PC-9 (cell line): ENCODE results near the gene CLRN2. TPM values are rescaled to one million over a fixed set of nuclear protein-coding genes. Genes with fewer than 3 reads are reported as not detected.

Experiments
- BruUV-seq: library from RNA; stranded (reverse); fragments of 400-500 nt; replicated peaks from 2 replicates; lab custom pipeline; 2021; lab: Mats Ljungman, UMichigan
- CTCF ChIA-PET: fragments of 300-600 bp; sonication (Branson Sonifier 250); formaldehyde crosslinking; loops from one replicate; lab custom pipeline; 2022; ENCODE audit warnings: antibody characterized with exemption; lab: Charles Lee
- POLR2A ChIA-PET: fragments of 300-600 bp; sonication (Branson Sonifier 250); formaldehyde crosslinking; loops from one replicate; lab custom pipeline; 2022; ENCODE audit warnings: antibody characterized with exemption; ENCODE audit not compliant: unreplicated experiment; lab: Charles Lee
- DNase-seq, 2 experiments: peaks; one replicate each; pipeline versions ENCODE4 v3.0.0 to v3.0.0-alpha.2; 2015 to 2022; ENCODE audit warnings: mixed read lengths in 1 of 2
- H2AFZ ChIP-seq: fragments of 200-600 bp; sonication (generic); 2 replicates; pipeline ENCODE4 v1.8.1; 2017; ENCODE audit warnings: antibody characterized with exemption
- H3F3A ChIP-seq: fragments of 200-600 bp; sonication (generic); 2 replicates; pipeline ENCODE4 v1.8.1; 2017; ENCODE audit warnings: antibody characterized with exemption, mild to moderate bottlenecking, low read depth; ENCODE audit not compliant: insufficient read depth
- H3K27ac ChIP-seq: fragments of 200-600 bp; sonication (generic); 2 replicates; pipeline ENCODE4 v1.6.1; 2016; ENCODE audit warnings: mixed run types
- H3K27me3 ChIP-seq: fragments of 200-600 bp; sonication (generic); 2 replicates; pipeline ENCODE4 v1.6.1; 2016; ENCODE audit warnings: low read depth, mixed run types; ENCODE audit not compliant: insufficient read depth
- H3K36me3 ChIP-seq: fragments of 200-600 bp; sonication (generic); 2 replicates; pipeline ENCODE4 v1.6.1; 2016; ENCODE audit warnings: low read depth, mixed run types
- H3K4me1 ChIP-seq: fragments of 200-600 bp; sonication (generic); replicated peaks from 2 replicates; pipeline ENCODE4 v1.6.1; 2016; ENCODE audit warnings: mixed run types; ENCODE audit not compliant: insufficient read depth
- H3K4me2 ChIP-seq: fragments of 200-600 bp; sonication (generic); 2 replicates; pipeline ENCODE4 v1.6.1; 2017; ENCODE audit warnings: mixed run types
- H3K4me3 ChIP-seq: fragments of 200-600 bp; sonication (generic); 2 replicates; pipeline ENCODE4 v1.6.1; 2016; ENCODE audit warnings: mixed run types
- H3K79me2 ChIP-seq: fragments of 200-600 bp; sonication (generic); 2 replicates; pipeline ENCODE4 v1.6.1; 2017; ENCODE audit warnings: low read depth, mixed run types
- H3K9me2 ChIP-seq: fragments of 200-600 bp; sonication (generic); 2 replicates; pipeline ENCODE4 v1.8.1; 2017; ENCODE audit warnings: mild to moderate bottlenecking; ENCODE audit not compliant: insufficient read depth
- H3K9me3 ChIP-seq: fragments of 200-600 bp; sonication (generic); 2 replicates; pipeline ENCODE4 v1.8.1; 2016; ENCODE audit warnings: low read depth; ENCODE audit not compliant: insufficient read depth
- H4K20me1 ChIP-seq: fragments of 200-600 bp; sonication (generic); 2 replicates; pipeline ENCODE4 v1.8.1; 2017; ENCODE audit not compliant: insufficient read depth
- CTCF ChIP-seq: fragments of 200-600 bp; sonication (generic); conservative IDR thresholded peaks from 2 replicates; pipeline ENCODE4 v1.6.1; 2017; ENCODE audit warnings: mixed run types, antibody characterized with exemption, mild to moderate bottlenecking, moderate library complexity
- EZH2 ChIP-seq: fragments of 200-600 bp; sonication (generic); IDR thresholded peaks from 2 replicates; pipeline ENCODE4 v1.8.0; 2017; ENCODE audit warnings: antibody characterized with exemption, low read depth
- intact Hi-C: fragments of 100-400 bp; cut with micrococcal nuclease; formaldehyde crosslinking; loops from one replicate; pipeline ENCODE4 v1.10.0; 2022; ENCODE audit not compliant: unreplicated experiment
- total RNA-seq: library from RNA; stranded (reverse); gene quantifications from 2 replicates; pipeline ENCODE4 v1.2.3, GENCODE V29; 2021

The CLRN2 gene
- total RNA-seq, 1 experiment from 2014 or later: not detected

- no TSS peak for BruUV-seq
- Histone ChIP-seq H3K4me2 (no peak overlapping the region), H3K9me3 (no peaks in the 10 kb centered on the region), H4K20me1 (no peaks in the 10 kb centered on the region), H3K27ac (no peak overlapping the region), H3K27me3 (no peaks in the 10 kb centered on the region), H3K79me2 (no peaks in the 10 kb centered on the region), H3K4me1 (0 out of 2 replicates have a peak, but pooled peaks cover 3% of the 10 kb centered on the region), H3K9me2 (no peaks in the 10 kb centered on the region), H3K4me3 (no peak overlapping the region), H3F3A (no peaks in the 10 kb centered on the region), H3K36me3 (no peaks in the 10 kb centered on the region), H2AFZ (no peak overlapping the region)
- POLR2A ChIA-PET: no interaction called here
- no peak for TF ChIP-seq CTCF
- TF ChIP-seq EZH2: no peak
- no peak for DNase-seq
- CTCF ChIA-PET: no interaction called here
- intact Hi-C loops: loop anchor here (5.0 kb wide), 1 partner anchor 822 kb away; no protein-coding TSS in a partner anchor
Measured at GRCh38 chr4:17544831-17545234, 29.9 kb downstream of the CLRN2 start.

- intact Hi-C loops: loop anchor here (5.0 kb wide), 1 partner anchor 822 kb away; no protein-coding TSS in a partner anchor
- Histone ChIP-seq H3K4me3 (no peak overlapping the region), H2AFZ (no peak overlapping the region), H3K9me2 (no peaks in the 10 kb centered on the region), H3K9me3 (no peaks in the 10 kb centered on the region), H4K20me1 (no peaks in the 10 kb centered on the region), H3K4me1 (0 out of 2 replicates have a peak, but pooled peaks cover 3% of the 10 kb centered on the region), H3K27ac (no peak overlapping the region), H3K4me2 (no peak overlapping the region), H3K27me3 (no peaks in the 10 kb centered on the region), H3K79me2 (no peaks in the 10 kb centered on the region), H3K36me3 (no peaks in the 10 kb centered on the region), H3F3A (no peaks in the 10 kb centered on the region)
- DNase-seq: no peak
- ChIA-PET CTCF (interaction anchor here (0.5 kb wide), 1 partner anchor 740 kb away, joined by 5 read pairs; no protein-coding TSS in a partner anchor), POLR2A (interaction anchor here (0.6 kb wide), 1 partner anchor 10 kb away, joined by 9 read pairs; no protein-coding TSS in a partner anchor)
- BruUV-seq: no TSS peak
- no peak for TF ChIP-seq EZH2
- no peak for TF ChIP-seq CTCF
Measured at GRCh38 chr4:17545374-17546140, 30.6 kb downstream of the CLRN2 start.

- BruUV-seq: no TSS peak
- H3K4me2 ChIP-seq: no peak overlapping the region
- POLR2A ChIA-PET: no interaction called here
- no peak overlapping the region for H3K27ac ChIP-seq
- H3K36me3 ChIP-seq: no peaks in the 10 kb centered on the region
- TF ChIP-seq CTCF: no peak
- TF ChIP-seq EZH2: no peak
- H3F3A ChIP-seq: no peaks in the 10 kb centered on the region
- no peak overlapping the region for H3K4me3 ChIP-seq
- 0 out of 2 replicates have a peak, but pooled peaks cover 3% of the 10 kb centered on the region for H3K4me1 ChIP-seq
- H3K27me3 ChIP-seq: no peaks in the 10 kb centered on the region
- H3K9me2 ChIP-seq: no peaks in the 10 kb centered on the region
- no peak overlapping the region for H2AFZ ChIP-seq
- H4K20me1 ChIP-seq: no peaks in the 10 kb centered on the region
- no peaks in the 10 kb centered on the region for H3K9me3 ChIP-seq
- intact Hi-C loops: loop anchor here (5.0 kb wide), 1 partner anchor 821 kb away; no protein-coding TSS in a partner anchor
- no peak for DNase-seq
- H3K79me2 ChIP-seq: no peaks in the 10 kb centered on the region
- CTCF ChIA-PET: no interaction called here
Measured at GRCh38 chr4:17546222-17546621, 31.3 kb downstream of the CLRN2 start.
